OCI-LY1 (cell line): Measurements from ENCODE around the gene C1orf105.
A peak's percentile ranks its signal among the peaks of the same experiment; 100 is the strongest.

Experiments
- H2AFZ ChIP-seq: fragments of 200-600 bp; sonication (generic), shearing (Covaris generic); 2 replicates; pipeline ENCODE4 v1.6.0; 2014; ENCODE audit warnings: antibody characterized with exemption, mild to moderate bottlenecking, low read length
- H3F3A ChIP-seq: fragments of 200-600 bp; sonication (generic), shearing (Covaris generic); 2 replicates; pipeline ENCODE4 v1.6.0; 2014; ENCODE audit warnings: mild to moderate bottlenecking, antibody characterized with exemption, low read length, moderate library complexity; ENCODE audit not compliant: insufficient read depth
- H3K27ac ChIP-seq: fragments of 200-600 bp; sonication (generic); 2 replicates; pipeline ENCODE4 v1.5.1; 2014; ENCODE audit warnings: low read length, mixed run types, mild to moderate bottlenecking, low read depth; ENCODE audit not compliant: poor library complexity, severe bottlenecking
- H3K27me3 ChIP-seq: fragments of 200-600 bp; sonication (generic); 2 replicates; pipeline ENCODE4 v1.6.0; 2014; ENCODE audit warnings: antibody characterized with exemption, mild to moderate bottlenecking, low read length, moderate library complexity; ENCODE audit not compliant: insufficient read depth
- H3K36me3 ChIP-seq: fragments of 200-600 bp; sonication (generic); 2 replicates; pipeline ENCODE4 v1.6.1; 2014; ENCODE audit warnings: mild to moderate bottlenecking, antibody characterized with exemption, low read length, moderate library complexity, mixed read lengths; ENCODE audit not compliant: insufficient read depth
- H3K4me1 ChIP-seq: fragments of 200-600 bp; sonication (generic); 2 replicates; pipeline ENCODE4 v1.5.1; 2014; ENCODE audit warnings: mild to moderate bottlenecking, low read length, moderate library complexity; ENCODE audit not compliant: insufficient read depth, severe bottlenecking
- H3K4me2 ChIP-seq: fragments of 200-600 bp; sonication (generic), shearing (Covaris generic); 2 replicates; pipeline ENCODE4 v1.6.1; 2014; ENCODE audit warnings: low read length
- H3K4me3 ChIP-seq: fragments of 200-600 bp; sonication (generic); 2 replicates; pipeline ENCODE4 v1.5.1; 2014; ENCODE audit warnings: low read length, low read depth, mild to moderate bottlenecking, mixed read lengths; ENCODE audit not compliant: poor library complexity, severe bottlenecking
- H3K79me2 ChIP-seq: fragments of 200-600 bp; shearing (Covaris generic); 2 replicates; pipeline ENCODE4 v1.6.1; 2016; ENCODE audit warnings: mixed run types, low read length, mixed read lengths; ENCODE audit not compliant: insufficient read depth
- H3K9ac ChIP-seq: fragments of 200-600 bp; sonication (generic), shearing (Covaris generic); 2 replicates; pipeline ENCODE4 v1.6.1; 2014; ENCODE audit warnings: mild to moderate bottlenecking, low read length, mixed read lengths
- H3K9me2 ChIP-seq: fragments of 200-600 bp; sonication (generic), shearing (Covaris generic); 2 replicates; pipeline ENCODE4 v1.6.1; 2014; ENCODE audit warnings: low read depth, mild to moderate bottlenecking, low read length, mixed read lengths
- H3K9me3 ChIP-seq: fragments of 200-600 bp; shearing (Covaris generic); 2 replicates; pipeline ENCODE4 v1.6.1; 2014; ENCODE audit warnings: low read length, mixed read lengths
- H4K20me1 ChIP-seq: fragments of 200-600 bp; sonication (generic), shearing (Covaris generic); 2 replicates; pipeline ENCODE4 v1.6.0; 2016; ENCODE audit warnings: mild to moderate bottlenecking, low read length; ENCODE audit not compliant: insufficient read depth
- EZH2 ChIP-seq: fragments of 200-600 bp; sonication (generic), shearing (Covaris generic); IDR thresholded peaks from 2 replicates; pipeline ENCODE4 v1.8.0; 2017; ENCODE audit warnings: borderline replicate concordance, mixed run types, mild to moderate bottlenecking, antibody characterized with exemption, low read length, moderate library complexity, mixed read lengths
- TF ChIP-seq, protein P1 (sequence below): fragments of 200-600 bp; sonication (generic), shearing (Covaris generic); IDR thresholded peaks from 2 replicates; pipeline ENCODE4 v1.5.1; 2017; ENCODE audit warnings: mild to moderate bottlenecking, antibody characterized with exemption, low read length, moderate library complexity, mixed read lengths

Gene C1orf105

DNA sequence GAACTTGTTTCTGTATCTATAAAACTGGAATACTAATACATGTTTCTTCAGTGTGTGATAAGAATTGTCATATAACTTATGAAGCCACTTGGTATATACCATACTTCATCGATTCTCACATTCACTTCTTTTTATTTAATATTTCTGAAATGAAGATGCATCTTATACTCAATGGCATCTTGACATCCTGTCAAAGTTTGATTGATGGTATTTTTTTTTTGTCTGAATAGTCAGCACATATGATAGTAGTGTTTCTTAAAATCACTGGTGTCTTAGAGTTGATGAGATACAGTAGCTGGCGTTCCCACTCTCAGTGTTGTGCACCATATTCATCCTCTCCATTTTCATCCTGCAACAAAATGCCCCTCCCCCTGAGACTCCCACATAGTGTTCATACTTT lies 34.4 kb upstream of the C1orf105 start:
- no peaks in the 10 kb centered on the region for H3K36me3 ChIP-seq
- H3K9ac ChIP-seq, result no peak overlapping the region
- H3F3A ChIP-seq, result no peaks in the 10 kb centered on the region
- no peaks in the 10 kb centered on the region for H3K79me2 ChIP-seq
- no peaks in the 10 kb centered on the region for H3K9me3 ChIP-seq
- H3K27me3 ChIP-seq, result no peaks in the 10 kb centered on the region
- peaks cover 28% of the 10 kb centered on the region for H3K4me1 ChIP-seq
- TF ChIP-seq EZH2, result no peak
- TF ChIP-seq, protein P1, sequence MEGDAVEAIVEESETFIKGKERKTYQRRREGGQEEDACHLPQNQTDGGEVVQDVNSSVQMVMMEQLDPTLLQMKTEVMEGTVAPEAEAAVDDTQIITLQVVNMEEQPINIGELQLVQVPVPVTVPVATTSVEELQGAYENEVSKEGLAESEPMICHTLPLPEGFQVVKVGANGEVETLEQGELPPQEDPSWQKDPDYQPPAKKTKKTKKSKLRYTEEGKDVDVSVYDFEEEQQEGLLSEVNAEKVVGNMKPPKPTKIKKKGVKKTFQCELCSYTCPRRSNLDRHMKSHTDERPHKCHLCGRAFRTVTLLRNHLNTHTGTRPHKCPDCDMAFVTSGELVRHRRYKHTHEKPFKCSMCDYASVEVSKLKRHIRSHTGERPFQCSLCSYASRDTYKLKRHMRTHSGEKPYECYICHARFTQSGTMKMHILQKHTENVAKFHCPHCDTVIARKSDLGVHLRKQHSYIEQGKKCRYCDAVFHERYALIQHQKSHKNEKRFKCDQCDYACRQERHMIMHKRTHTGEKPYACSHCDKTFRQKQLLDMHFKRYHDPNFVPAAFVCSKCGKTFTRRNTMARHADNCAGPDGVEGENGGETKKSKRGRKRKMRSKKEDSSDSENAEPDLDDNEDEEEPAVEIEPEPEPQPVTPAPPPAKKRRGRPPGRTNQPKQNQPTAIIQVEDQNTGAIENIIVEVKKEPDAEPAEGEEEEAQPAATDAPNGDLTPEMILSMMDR, result no peak
- no peak overlapping the region for H3K4me2 ChIP-seq
- H4K20me1 ChIP-seq, result no peaks in the 10 kb centered on the region
- no peak overlapping the region for H2AFZ ChIP-seq
- no peak overlapping the region for H3K27ac ChIP-seq
- H3K4me3 ChIP-seq, result no peak overlapping the region
- H3K9me2 ChIP-seq, result no peaks in the 10 kb centered on the region

GRCh38 chr1:172388490-172388889 lies 32.0 kb upstream of the C1orf105 start:
- no peaks in the 10 kb centered on the region for H3K36me3 ChIP-seq
- no peak overlapping the region for H2AFZ ChIP-seq
- peaks cover 36% of the 10 kb centered on the region for H3K4me1 ChIP-seq
- no peak overlapping the region for H3K4me2 ChIP-seq
- H3K27ac ChIP-seq, result no peak overlapping the region
- no peaks in the 10 kb centered on the region for H4K20me1 ChIP-seq
- no peak overlapping the region for H3K9ac ChIP-seq
- H3K79me2 ChIP-seq, result no peaks in the 10 kb centered on the region
- no peaks in the 10 kb centered on the region for H3F3A ChIP-seq
- no peaks in the 10 kb centered on the region for H3K27me3 ChIP-seq
- H3K9me2 ChIP-seq, result no peaks in the 10 kb centered on the region
- TF ChIP-seq, protein P1, result no peak
- TF ChIP-seq EZH2, result no peak
- H3K4me3 ChIP-seq, result no peak overlapping the region
- no peaks in the 10 kb centered on the region for H3K9me3 ChIP-seq

- Histone ChIP-seq H3K4me2 (peak overlapping the region; percentile 66), H3K9me2 (no peaks in the 10 kb centered on the region), H3F3A (no peaks in the 10 kb centered on the region), H3K27ac (peak overlapping the region; percentile 92), H3K27me3 (no peaks in the 10 kb centered on the region), H3K9ac (peak overlapping the region; percentile 54), H3K36me3 (no peaks in the 10 kb centered on the region), H3K9me3 (no peaks in the 10 kb centered on the region), H3K4me1 (peaks cover 52% of the 10 kb centered on the region), H2AFZ (no peak overlapping the region), H3K4me3 (peak overlapping the region; percentile 42), H4K20me1 (no peaks in the 10 kb centered on the region), H3K79me2 (no peaks in the 10 kb centered on the region)
- TF ChIP-seq, protein P1, result no peak
- TF ChIP-seq EZH2, result no peak
These were observed 30.2 kb upstream of the C1orf105 start for GRCh38 chr1:172390301-172390682.
